H1 (cell line): ENCODE data around the gene RAB8B. TPM values are rescaled to one million over a fixed set of nuclear protein-coding genes. Genes with fewer than 3 reads are reported as not detected.

Experiments
- CTCF ChIA-PET: fragments of 300-600 bp; sonication (Branson Sonifier 250); formaldehyde crosslinking; loops from one replicate; lab custom pipeline; 2021; ENCODE audit not compliant: partially characterized antibody; lab: Charles Lee
- POLR2A ChIA-PET: fragments of 300-600 bp; sonication (Branson Sonifier 250); formaldehyde crosslinking; loops from one replicate; lab custom pipeline; 2021; ENCODE audit warnings: inconsistent platforms; ENCODE audit not compliant: partially characterized antibody; lab: Charles Lee
- DNase-seq, 2 experiments: peaks; one replicate each; pipeline versions ENCODE4 v3.0.0 to v3.0.0-alpha.2; 2010 to 2022; ENCODE audit warnings: low spot score in 2 of 2, low read depth in 1 of 2, mixed read lengths in 1 of 2
- FAIRE-seq: peaks from 2 replicates; lab custom pipeline; 2011; peaks lifted over from hg19 to GRCh38; lab: Jason Lieb, UNC
- H2AFZ ChIP-seq: 2 replicates; pipeline ENCODE4 v1.8.1; 2012; ENCODE audit warnings: low read length, inconsistent platforms
- H2AK5ac ChIP-seq: 2 replicates; pipeline ENCODE4 v1.6.1; 2013; ENCODE audit warnings: low read depth, low read length
- H2BK120ac ChIP-seq: replicated peaks from 2 replicates; pipeline ENCODE3; 2013; ENCODE audit warnings: low read depth, low read length, inconsistent platforms
- H2BK12ac ChIP-seq: 2 replicates; pipeline ENCODE4 v1.6.1; 2013; ENCODE audit warnings: low read depth, low read length
- H2BK15ac ChIP-seq: 2 replicates; pipeline ENCODE4 v1.6.1; 2013; ENCODE audit warnings: low read length
- H2BK20ac ChIP-seq: 2 replicates; pipeline ENCODE4 v1.6.1; 2013; ENCODE audit warnings: low read length
- H2BK5ac ChIP-seq: 2 replicates; pipeline ENCODE4 v1.6.1; 2013; ENCODE audit warnings: low read depth, low read length
- H3K14ac ChIP-seq: 2 replicates; pipeline ENCODE4 v1.6.1; 2013; ENCODE audit warnings: inconsistent platforms; ENCODE audit not compliant: insufficient read length
- H3K18ac ChIP-seq: 2 replicates; pipeline ENCODE4 v1.6.1; 2013; ENCODE audit warnings: low read length; ENCODE audit errors: extremely low read depth
- H3K23ac ChIP-seq: 2 replicates; pipeline ENCODE4 v1.6.1; 2013; ENCODE audit warnings: inconsistent platforms; ENCODE audit not compliant: insufficient read length
- H3K23me2 ChIP-seq: 2 replicates; pipeline ENCODE4 v1.6.1; 2013; ENCODE audit warnings: low read depth, low read length
- H3K27ac ChIP-seq: 2 replicates; pipeline ENCODE4 v1.6.1; 2011; ENCODE audit warnings: low read depth, low read length, inconsistent platforms
- H3K27me3 ChIP-seq, 4 experiments: replicated peaks in 1 of 4; 1 replicate in 1 of 4; 2 replicates in 3 of 4; pipeline versions ENCODE4 v1.6.1 to v1.8.1; 2011 to 2013; ENCODE audit warnings: low read length in 3 of 4, mild to moderate bottlenecking in 3 of 4, inconsistent platforms in 2 of 4, mixed read lengths in 2 of 4, moderate library complexity in 1 of 4; ENCODE audit not compliant: control insufficient read depth in 3 of 4, insufficient read depth in 3 of 4; ENCODE audit errors: extremely low read depth in 1 of 4
- H3K36me3 ChIP-seq, 4 experiments: 2 replicates each; pipeline versions ENCODE4 v1.6.1 to v1.8.1; 2011 to 2013; ENCODE audit warnings: mild to moderate bottlenecking in 4 of 4, low read length in 3 of 4, moderate library complexity in 2 of 4, control low read depth in 1 of 4, inconsistent platforms in 1 of 4; ENCODE audit not compliant: insufficient read depth in 4 of 4, control insufficient read depth in 2 of 4
- H3K4ac ChIP-seq: replicated peaks from 2 replicates; pipeline ENCODE3; 2013; ENCODE audit warnings: low read length, low read depth, mixed read lengths, inconsistent platforms; ENCODE audit not compliant: insufficient read length
- H3K4me1 ChIP-seq, 4 experiments: replicated peaks in 1 of 4; 1 replicate in 1 of 4; 2 replicates in 3 of 4; pipeline versions ENCODE4 v1.6.1 to v1.8.1; 2011 to 2013; ENCODE audit warnings: low read length in 3 of 4, inconsistent platforms in 2 of 4, mixed read lengths in 1 of 4; ENCODE audit not compliant: insufficient read depth in 4 of 4, control insufficient read depth in 3 of 4
- H3K4me2 ChIP-seq, 2 experiments: 2 replicates each; pipeline versions ENCODE4 v1.6.1 to v1.8.1; 2011 to 2013; ENCODE audit warnings: low read depth in 2 of 2, low read length in 2 of 2, control low read depth in 1 of 2, inconsistent platforms in 1 of 2, mild to moderate bottlenecking in 1 of 2; ENCODE audit not compliant: insufficient read depth in 1 of 2
- H3K4me3 ChIP-seq, 4 experiments: fragments of 200-600, 300-600 bp in 1 of 4; sonication (generic), shearing (Covaris generic), sonication (Bioruptor Twin) in 1 of 4; 2 replicates each; pipeline versions ENCODE4 v1.5.1 to v1.8.1; 2011 to 2016; ENCODE audit warnings: low read length in 4 of 4, low read depth in 3 of 4, control low read depth in 2 of 4, inconsistent platforms in 2 of 4, mild to moderate bottlenecking in 2 of 4, mixed read lengths in 1 of 4, moderate library complexity in 1 of 4; ENCODE audit not compliant: insufficient read depth in 2 of 4; ENCODE audit errors: extremely low read depth in 1 of 4
- H3K56ac ChIP-seq: replicated peaks from 2 replicates; pipeline ENCODE3; 2013; ENCODE audit warnings: low read depth, mild to moderate bottlenecking, mixed read lengths, low read length, inconsistent platforms; ENCODE audit not compliant: insufficient read length
- H3K79me1 ChIP-seq: 2 replicates; pipeline ENCODE4 v1.6.1; 2013; ENCODE audit warnings: low read depth, low read length, control low read depth
- H3K79me2 ChIP-seq, 2 experiments: 2 replicates each; pipeline versions ENCODE4 v1.6.1 to v1.8.1; 2012 to 2013; ENCODE audit warnings: low read length in 2 of 2, mild to moderate bottlenecking in 2 of 2, inconsistent platforms in 1 of 2; ENCODE audit not compliant: insufficient read depth in 2 of 2, control insufficient read depth in 1 of 2
- H3K9ac ChIP-seq, 4 experiments: replicated peaks in 1 of 4; 1 replicate in 1 of 4; 2 replicates in 3 of 4; pipeline versions ENCODE4 v1.6.1 to v1.8.1; 2011 to 2013; ENCODE audit warnings: low read depth in 3 of 4, low read length in 3 of 4, control low read depth in 2 of 4, mild to moderate bottlenecking in 2 of 4, moderate library complexity in 2 of 4, inconsistent platforms in 1 of 4; ENCODE audit errors: extremely low read depth in 1 of 4
- H3K9me3 ChIP-seq, 2 experiments: 2 replicates each; pipeline versions ENCODE4 v1.6.1 to v1.8.1; 2012 to 2013; ENCODE audit warnings: mild to moderate bottlenecking in 2 of 2, moderate library complexity in 2 of 2, control low read depth in 1 of 2, inconsistent platforms in 1 of 2, low read depth in 1 of 2, low read length in 1 of 2, mixed read lengths in 1 of 2; ENCODE audit not compliant: insufficient read depth in 2 of 2
- H4K20me1 ChIP-seq, 2 experiments: replicated peaks in 1 of 2; 2 replicates each; pipeline versions ENCODE3 to v1.8.1; 2011 to 2013; ENCODE audit warnings: inconsistent platforms in 2 of 2, low read length in 2 of 2, mild to moderate bottlenecking in 1 of 2; ENCODE audit not compliant: insufficient read depth in 2 of 2, control insufficient read depth in 1 of 2
- H4K5ac ChIP-seq: 2 replicates; pipeline ENCODE4 v1.6.1; 2013; ENCODE audit warnings: low read length, low read depth, mixed read lengths, inconsistent platforms; ENCODE audit not compliant: insufficient read length
- H4K8ac ChIP-seq: 2 replicates; pipeline ENCODE4 v1.8.0; 2013; ENCODE audit warnings: mild to moderate bottlenecking, moderate library complexity, low read length, inconsistent platforms; ENCODE audit not compliant: insufficient read depth; ENCODE audit errors: extremely low read depth
- H4K91ac ChIP-seq: replicated peaks from 2 replicates; pipeline ENCODE3; 2013; ENCODE audit warnings: low read length, mixed read lengths, inconsistent platforms; ENCODE audit not compliant: insufficient read length
- BRCA1 ChIP-seq: IDR thresholded peaks from 2 replicates; pipeline ENCODE4 v1.6.1; 2012; ENCODE audit warnings: low read depth, low read length, improper control_type of control experiment
- CBX8 ChIP-seq: fragments of 300-800, 300-1000 bp; sonication (generic); IDR thresholded peaks from 2 replicates; pipeline ENCODE4 v1.7.1; 2016; ENCODE audit warnings: low read depth, low read length, borderline replicate concordance
- CREB1 ChIP-seq: IDR thresholded peaks from 2 replicates; pipeline ENCODE4 v1.6.1; 2012; ENCODE audit warnings: inconsistent platforms
- EGR1 ChIP-seq: IDR thresholded peaks from 2 replicates; pipeline ENCODE4 v1.6.1; 2011; ENCODE audit warnings: low read depth, low read length, borderline replicate concordance
- EP300 ChIP-seq, 2 experiments: IDR thresholded peaks; 1 replicate in 1 of 2; 2 replicates in 1 of 2; pipeline ENCODE4 v1.6.1; 2011 to 2012; ENCODE audit warnings: low read depth in 2 of 2, low read length in 2 of 2, mild to moderate bottlenecking in 2 of 2, borderline replicate concordance in 1 of 2, inconsistent platforms in 1 of 2, moderate library complexity in 1 of 2
- GABPA ChIP-seq: IDR thresholded peaks from 2 replicates; pipeline ENCODE4 v1.6.1; 2011; ENCODE audit warnings: mild to moderate bottlenecking, low read length, moderate library complexity, borderline replicate concordance; ENCODE audit not compliant: insufficient read depth
- MAX ChIP-seq: IDR thresholded peaks from 2 replicates; pipeline ENCODE4 v1.6.1; 2012; ENCODE audit warnings: inconsistent platforms
- NANOG ChIP-seq: IDR thresholded peaks from 2 replicates; pipeline ENCODE4 v1.6.1; 2011; ENCODE audit warnings: low read length, low read depth, mild to moderate bottlenecking, inconsistent platforms; ENCODE audit not compliant: insufficient read depth, poor library complexity, severe bottlenecking
- RFX5 ChIP-seq: IDR thresholded peaks from 2 replicates; pipeline ENCODE4 v1.6.1; 2011; ENCODE audit warnings: low read depth, low read length, improper control_type of control experiment, borderline replicate concordance
- RNF2 ChIP-seq: fragments of 200-900, 300-1000 bp; sonication (generic); IDR thresholded peaks from 2 replicates; pipeline ENCODE4 v1.7.1; 2016; ENCODE audit warnings: borderline replicate concordance, low read depth, mild to moderate bottlenecking, antibody characterized with exemption, low read length; ENCODE audit not compliant: poor library complexity, severe bottlenecking; ENCODE audit errors: missing control alignments
- RXRA ChIP-seq: IDR thresholded peaks from 2 replicates; pipeline ENCODE4 v1.6.1; 2011; ENCODE audit warnings: low read depth, mild to moderate bottlenecking, low read length, moderate library complexity; ENCODE audit not compliant: insufficient read depth
- SIN3A ChIP-seq, 2 experiments: IDR thresholded peaks in 1 of 2; conservative IDR thresholded peaks in 1 of 2; 2 replicates each; pipeline ENCODE4 v1.6.1; 2011 to 2012; ENCODE audit warnings: low read length in 2 of 2, improper control_type of control experiment in 1 of 2, low read depth in 1 of 2, mild to moderate bottlenecking in 1 of 2
- TCF12 ChIP-seq: IDR thresholded peaks from 2 replicates; pipeline ENCODE4 v1.6.1; 2011; ENCODE audit warnings: low read depth, mild to moderate bottlenecking, low read length
- polyA plus RNA-seq, 7 experiments: library from polyadenylated mRNA; depleted of rRNA in 3 of 7; stranded (reverse) in 5 of 7; unstranded in 2 of 7; fragments of >200 nt in 5 of 7; fragments of 200-250 nt in 2 of 7; gene quantifications; 1 replicate in 5 of 7; 2 replicates in 1 of 7; 4 replicates in 1 of 7; pipeline versions ENCODE4 v1.2.1 to v1.2.3, GENCODE V29; 2011 to 2013; ENCODE audit warnings: missing spikeins in 2 of 7, mixed read lengths in 2 of 7
- total RNA-seq: library from RNA; stranded (reverse); fragmentation: NEBNext Ultra II Directional; extraction: Animal tissue kit (Norgen Biotek cat#: 25700); gene quantifications from 2 replicates; pipeline ENCODE4 v1.2.1, GENCODE V29; 2021

RAB8B gene
- total and polyA plus RNA-seq, 2 of the 8 experiments (the other 6 are each of a cell fraction or from before 2014, with no cell fraction given), result 9.5 to 47.8 TPM

GRCh38 chr15:63236272-63236671 lies 46.9 kb downstream of the RAB8B start:
- Histone ChIP-seq H3K4me3 (no peak overlapping the region), H2BK20ac (no peak overlapping the region), H2BK120ac (no peak overlapping the region), H2AFZ (no peak overlapping the region), H3K4me1 (no peaks in the 10 kb centered on the region), H3K18ac (no peak overlapping the region), H3K36me3 (no peaks in the 10 kb centered on the region), H3K14ac (no peak overlapping the region), H2BK15ac (no peak overlapping the region), H3K4me2 (no peak overlapping the region), H3K56ac (no peak overlapping the region), H2AK5ac (no peak overlapping the region), H4K8ac (no peak overlapping the region), H2BK12ac (no peak overlapping the region), H4K91ac (no peak overlapping the region), H3K79me1 (0 out of 2 replicates have a peak, but pooled peaks cover 2% of the 10 kb centered on the region), H3K23ac (no peak overlapping the region), H3K27ac (no peak overlapping the region), H4K5ac (no peak overlapping the region), H3K9me3 (no peaks in the 10 kb centered on the region), H4K20me1 (no peaks in the 10 kb centered on the region), H3K23me2 (no peaks in the 10 kb centered on the region), H3K79me2 (peaks cover 0 to 19% of the 10 kb centered on the region in 2 experiments; a peak in 2 of 4 replicates), H2BK5ac (no peak overlapping the region), H3K4ac (no peak overlapping the region), H3K27me3 (no peaks in the 10 kb centered on the region), H3K9ac (no peak overlapping the region)
- ChIA-PET POLR2A (no interaction called here), CTCF (interaction anchor here (1.1 kb wide), 1 partner anchor 25 kb away, joined by 3 read pairs; no protein-coding TSS in a partner anchor)
- TF ChIP-seq RXRA (no peak), NANOG (no peak), RFX5 (no peak), CBX8 (no peak), SIN3A (conservative IDR thresholded peaks at IDR 0.05 in 1 of 2, IDR thresholded peaks at IDR 0.05 in 1 of 2; ENCODE audit: low read depth in 1 of 2, low read length in 2 of 2) (no peak), TCF12 (no peak), EGR1 (no peak), BRCA1 (no peak), GABPA (no peak), CREB1 (no peak), RNF2 (no peak), EP300 (IDR thresholded peaks at IDR 0.05; ENCODE audit: borderline replicate concordance in 1 of 2, low read depth in 2 of 2, low read length in 2 of 2) (no peak), MAX (no peak)
- FAIRE-seq, result no peak
- DNase-seq, result no peak
